GM19239 (cell line): ENCODE results near the gene ABTB2.

Experiments used
- DNase-seq: peaks from one replicate; pipeline ENCODE4 v3.0.0; 2011; ENCODE audit warnings: low spot score; ENCODE audit not compliant: insufficient read length
- FAIRE-seq: peaks from 2 replicates; lab custom pipeline; 2011; peaks lifted over from hg19 to GRCh38; lab: Jason Lieb, UNC

The ABTB2 gene

GRCh38 chr11:34162493-34162820 is 195.4 kb downstream of the ABTB2 start:
- no peak for DNase-seq
- FAIRE-seq: no peak

DNA sequence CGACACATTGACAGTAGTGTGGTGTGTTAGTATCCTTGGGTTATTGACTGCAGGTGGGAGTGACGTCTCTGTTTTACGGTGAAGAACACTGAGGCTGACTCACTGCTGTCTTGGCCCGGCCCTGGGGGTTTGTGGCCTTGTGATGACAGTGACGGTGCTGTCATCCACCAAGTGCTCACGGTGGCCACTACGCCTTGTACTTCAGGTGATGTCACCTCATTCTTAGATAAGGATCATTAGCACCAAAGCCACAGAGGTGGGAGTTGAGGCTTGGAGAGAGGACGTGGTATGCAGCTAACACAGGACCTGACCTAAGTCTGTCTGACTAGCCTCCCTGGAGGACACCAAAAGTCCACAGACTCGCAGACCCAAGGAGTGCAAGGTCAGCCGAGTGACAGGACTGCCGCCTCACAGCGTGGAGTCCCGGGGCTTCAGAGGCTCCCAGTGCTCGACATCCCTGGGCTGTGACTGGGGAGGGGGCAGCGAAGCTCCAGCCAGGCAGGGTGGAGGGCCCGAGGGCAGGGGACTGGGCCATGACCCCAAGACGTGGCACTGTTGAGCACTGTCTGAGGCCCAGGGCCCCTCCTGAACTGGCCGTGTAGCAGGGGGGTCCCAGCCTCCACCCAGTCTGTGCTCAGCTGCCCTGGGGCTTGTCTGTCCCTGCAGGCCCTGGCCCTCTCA is 195.9 kb downstream of the ABTB2 start:
- no peak for DNase-seq
- no peak for FAIRE-seq

DNA sequence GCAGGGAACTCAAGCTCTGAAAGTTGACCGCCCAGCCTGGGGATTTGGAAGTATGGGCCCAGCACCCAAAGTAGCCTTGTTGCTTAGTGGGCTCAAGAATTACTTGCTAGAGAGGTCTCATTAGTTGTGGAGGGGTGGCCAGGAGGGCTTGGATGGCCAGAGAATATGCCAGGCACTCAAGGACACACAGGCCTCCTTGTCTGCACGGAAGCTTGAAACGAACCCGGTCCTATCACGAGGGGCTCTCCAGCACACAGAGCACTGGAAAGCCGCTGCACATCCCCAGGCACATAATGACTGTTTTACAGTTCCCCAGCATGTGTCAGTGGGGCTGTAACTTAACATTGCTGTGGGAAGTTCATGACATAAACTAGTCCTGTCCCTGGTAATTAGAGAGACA is 196.4 kb downstream of the ABTB2 start:
- FAIRE-seq: no peak

DNA sequence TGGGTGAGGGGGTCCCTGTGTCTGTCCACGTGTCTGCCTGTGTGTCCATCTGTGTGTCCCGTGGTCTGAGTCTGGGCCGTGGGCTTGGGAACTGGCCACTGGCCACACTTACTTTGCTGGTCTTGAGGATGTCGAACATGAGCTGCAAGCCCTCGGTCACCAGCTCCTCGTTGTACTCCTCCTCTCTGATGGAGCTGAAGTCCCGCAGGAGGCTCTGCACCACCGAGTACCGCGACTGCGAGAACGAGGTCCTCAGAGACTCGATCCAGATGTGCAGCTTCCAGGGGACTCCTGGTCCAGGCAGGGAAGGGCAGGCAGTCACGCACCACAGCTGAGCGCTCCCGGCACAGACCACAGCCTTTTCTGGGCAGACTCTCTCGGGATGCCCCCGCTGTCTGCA is 197.0 kb downstream of the ABTB2 start:
- FAIRE-seq: no peak
- DNase-seq: no peak

More for the DNA sequence above, 196.4 kb downstream of the ABTB2 start:
- DNase-seq: no peak

GRCh38 chr11:34160049-34160721 is 197.6 kb downstream of the ABTB2 start:
- DNase-seq (no peak), FAIRE-seq (no peak)

DNA sequence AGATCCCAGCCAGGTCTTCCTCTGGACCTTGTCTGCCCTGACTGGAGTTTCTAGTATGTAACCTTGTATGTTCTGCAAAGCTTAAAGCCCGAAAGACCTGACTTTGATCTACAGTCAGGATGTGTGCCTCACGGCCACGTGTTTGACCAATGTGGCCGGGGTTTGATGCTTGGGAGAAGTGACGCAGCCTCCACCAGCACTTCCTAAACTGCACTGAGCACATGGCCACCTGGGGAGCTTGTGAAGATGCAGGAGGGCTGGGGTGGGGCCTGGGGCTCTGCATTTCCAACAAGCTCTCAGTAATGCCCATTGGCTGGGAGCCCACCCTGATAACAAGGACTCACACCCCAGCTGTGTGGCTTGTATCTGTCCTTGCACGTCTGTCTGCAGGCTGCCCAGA is 199.1 kb downstream of the ABTB2 start:
- FAIRE-seq (no peak), DNase-seq (no peak)

DNA sequence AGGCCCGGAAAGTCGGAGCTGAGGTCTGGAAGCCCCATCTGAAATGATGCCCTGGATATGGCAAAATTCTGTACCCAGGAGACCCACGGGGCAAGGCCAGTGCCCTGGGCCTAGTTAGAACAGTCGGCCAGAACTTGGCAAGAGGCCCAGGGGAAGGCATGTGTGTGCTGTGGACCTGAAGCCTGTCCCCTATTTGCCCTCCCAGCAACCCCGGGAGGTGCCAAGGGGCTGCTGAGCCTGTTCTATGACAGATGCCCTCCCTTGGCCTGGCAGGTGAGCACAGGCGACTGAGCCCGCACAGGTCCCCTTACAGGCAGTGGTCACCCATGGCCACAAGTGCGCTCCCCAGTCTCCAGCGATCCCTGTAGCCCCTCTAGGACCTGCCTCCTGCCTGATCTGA is 200.6 kb downstream of the ABTB2 start:
- DNase-seq (no peak), FAIRE-seq (no peak)

GRCh38 chr11:34155757-34156062 is 202.1 kb downstream of the ABTB2 start:
- no peak for FAIRE-seq
- no peak for DNase-seq

DNA sequence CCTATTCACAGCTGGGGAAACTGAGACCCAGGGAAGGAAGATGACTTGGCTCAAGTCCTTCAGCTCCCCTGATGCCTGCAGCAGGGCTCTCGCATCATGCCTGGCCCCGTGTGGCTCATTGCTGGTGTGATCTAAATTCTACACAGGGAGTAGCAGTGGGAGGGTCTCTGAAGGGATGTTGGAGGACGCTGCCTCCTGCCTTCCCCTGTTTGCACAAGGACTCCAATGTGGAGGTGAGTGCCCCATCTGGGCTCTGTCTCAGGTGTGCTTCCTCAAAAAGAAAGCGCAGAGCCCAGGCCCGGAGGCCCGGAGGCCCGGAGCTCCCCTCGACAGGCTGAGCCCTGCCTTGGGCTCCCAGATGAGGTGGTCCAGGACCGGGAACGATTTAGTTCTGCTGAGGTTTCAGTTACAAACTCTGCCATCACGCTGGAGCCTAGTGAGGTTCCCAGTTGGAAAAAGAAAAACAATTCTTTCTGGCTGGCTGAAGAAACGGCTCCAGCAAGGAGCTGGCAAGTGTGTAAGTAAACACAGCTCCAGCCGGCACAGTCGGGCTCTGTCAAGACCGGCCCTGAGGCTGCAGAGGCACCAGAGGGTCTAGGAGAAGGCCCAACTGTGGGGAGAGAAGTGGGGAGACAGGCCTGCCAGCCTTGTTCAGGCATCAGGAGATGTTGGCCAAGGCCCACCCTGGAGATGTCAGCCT is 202.6 kb downstream of the ABTB2 start:
- FAIRE-seq (no peak), DNase-seq (no peak)

- DNase-seq (peak; percentile 59), FAIRE-seq (peak; percentile 78)
These were observed 203.5 kb downstream of the ABTB2 start for GRCh38 chr11:34154059-34154875.

DNA sequence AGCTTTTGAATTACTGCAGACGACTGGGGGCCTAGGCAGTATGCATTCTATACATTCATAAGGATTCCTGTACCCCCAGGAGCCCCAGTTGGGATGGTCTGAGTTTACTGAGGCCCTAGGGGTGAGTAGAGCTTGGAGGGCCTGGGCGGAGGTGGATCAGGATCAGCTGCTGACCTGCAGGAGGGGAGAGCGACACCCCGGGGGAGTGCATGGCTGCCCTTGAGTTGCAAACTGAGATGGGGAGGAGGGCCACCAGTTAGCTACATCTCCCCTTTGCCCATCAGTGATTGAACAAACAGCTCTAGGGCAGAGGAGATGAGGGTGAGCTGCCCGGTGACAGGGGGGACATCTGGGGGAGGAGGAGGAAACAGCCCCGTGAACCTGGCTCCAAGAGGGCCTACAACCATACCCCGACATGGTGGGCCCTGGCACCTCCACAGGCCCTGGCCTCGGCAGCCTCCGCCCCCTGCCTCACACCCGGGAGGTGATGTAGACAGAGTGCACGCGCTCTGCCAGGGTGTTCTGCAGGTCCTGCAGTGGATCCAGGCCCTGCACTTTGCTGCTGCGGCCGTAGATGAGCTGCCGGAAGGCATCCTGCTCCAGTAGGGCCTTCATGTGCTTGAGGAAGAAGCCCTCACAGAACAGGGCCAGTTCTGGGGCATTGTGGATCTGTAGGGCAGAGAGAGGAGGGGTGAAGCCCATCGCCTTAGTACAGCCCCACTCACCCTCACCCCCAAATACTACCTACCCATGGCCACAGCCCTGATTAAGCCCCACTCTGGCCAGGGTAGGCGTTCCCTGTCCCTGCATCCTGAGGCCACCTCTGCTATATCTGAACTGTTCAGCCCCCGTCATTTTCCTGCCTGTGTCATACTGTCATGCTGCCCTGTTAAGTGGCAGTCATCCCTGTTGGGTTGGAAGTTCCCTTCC is 205.6 kb downstream of the ABTB2 start:
- FAIRE-seq (no peak), DNase-seq (no peak)

- no peak for FAIRE-seq
- DNase-seq: no peak
These were observed 206.6 kb downstream of the ABTB2 start for GRCh38 chr11:34151166-34151565.

GRCh38 chr11:34150494-34151151 is 207.2 kb downstream of the ABTB2 start:
- no peak for FAIRE-seq

DNA sequence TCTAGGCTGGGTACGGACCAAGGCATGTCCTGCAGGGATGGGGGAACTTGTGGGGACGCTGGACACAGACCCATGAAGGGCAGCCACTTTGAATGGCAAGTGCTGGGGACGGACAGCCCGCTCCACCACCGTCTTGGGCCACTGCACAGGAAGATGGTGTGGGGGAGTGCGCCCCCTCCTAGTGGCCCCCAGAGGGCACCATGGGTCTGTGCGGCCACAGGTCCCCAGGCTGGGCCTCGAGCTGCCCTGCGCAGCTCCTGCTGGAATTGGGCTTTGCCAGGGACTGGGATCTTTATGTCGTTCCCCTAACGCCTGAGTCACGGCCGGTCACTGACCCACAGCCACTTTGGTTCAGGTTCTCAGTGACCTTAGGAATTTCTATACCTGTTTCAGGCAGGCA is 208.0 kb downstream of the ABTB2 start:
- DNase-seq (no peak), FAIRE-seq (no peak)

More at GRCh38 chr11:34150494-34151151, 207.2 kb downstream of the ABTB2 start:
- DNase-seq: no peak

GRCh38 chr11:34149274-34149673 is 208.5 kb downstream of the ABTB2 start:
- no peak for FAIRE-seq
- DNase-seq: no peak

DNA sequence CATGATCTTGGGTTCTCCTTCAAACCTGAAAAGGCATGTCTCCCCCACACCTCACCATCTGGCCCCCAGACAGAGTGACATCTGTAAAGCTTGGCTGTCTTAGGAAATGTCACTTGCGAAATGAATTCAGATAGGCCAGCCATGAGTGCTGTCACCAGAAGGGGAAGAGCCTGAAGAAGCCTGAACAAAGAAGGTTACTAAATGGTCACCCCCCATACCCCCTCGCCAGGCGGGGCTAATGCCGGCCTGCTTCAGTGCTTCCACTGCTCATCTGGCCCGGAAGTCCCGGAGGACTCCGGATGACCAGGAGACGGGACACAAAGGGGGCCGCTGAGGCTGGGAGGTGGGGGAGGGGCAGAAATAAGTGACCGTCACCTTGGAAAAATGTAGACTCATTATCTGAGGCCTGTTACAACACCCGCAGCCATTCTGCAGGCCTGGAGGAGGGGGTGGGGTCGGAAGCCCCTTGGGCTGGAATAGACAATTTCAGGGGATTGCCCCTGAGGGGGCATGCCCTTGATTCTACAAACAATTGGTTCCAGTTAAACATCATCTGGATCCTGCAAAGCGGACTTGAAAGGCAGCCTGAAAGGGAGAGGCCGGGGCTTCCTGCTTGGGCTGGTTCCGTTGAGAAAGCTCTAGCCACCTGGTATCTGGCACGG is 209.2 kb downstream of the ABTB2 start:
- FAIRE-seq (no peak), DNase-seq (no peak)

GRCh38 chr11:34147581-34147980 is 210.2 kb downstream of the ABTB2 start:
- DNase-seq (no peak), FAIRE-seq (no peak)

GRCh38 chr11:34146866-34147265 is 210.9 kb downstream of the ABTB2 start:
- DNase-seq: no peak
- FAIRE-seq: no peak

DNA sequence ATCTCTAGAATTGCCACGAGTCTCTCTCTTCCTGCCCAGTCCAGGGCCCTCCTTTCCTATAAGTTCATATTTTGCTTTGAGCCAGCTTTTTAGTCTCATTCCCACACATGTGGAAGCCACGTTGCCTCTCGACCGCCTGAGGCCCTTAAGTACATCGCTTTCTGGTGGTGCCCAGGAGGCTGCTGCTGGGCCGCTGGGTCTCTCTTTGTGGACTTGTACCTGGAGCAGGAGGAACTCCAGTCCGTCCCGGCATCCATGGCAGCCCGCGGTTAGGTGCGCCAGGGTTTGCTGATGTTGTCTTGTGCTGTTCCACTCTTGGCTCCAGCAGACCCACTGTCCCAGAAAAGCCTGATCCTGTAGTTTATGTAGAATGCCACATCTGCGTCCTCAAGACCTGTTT is 211.4 kb downstream of the ABTB2 start:
- DNase-seq (no peak), FAIRE-seq (no peak)
